ENCODE measurements around the gene IL21R.

IL21R gene

GRCh38 chr16:27463741-27464591 lies 62.0 kb downstream of the IL21R start:
- no peak for DNase-seq (ENCODE audit: low read depth)

- no peak for DNase-seq (ENCODE audit: low read depth)
Observed at GRCh38 chr16:27464626-27465482, 62.9 kb downstream of the IL21R start.

GRCh38 chr16:27465483-27465879 lies 63.5 kb downstream of the IL21R start:
- no peak for DNase-seq (ENCODE audit: low read depth)

GRCh38 chr16:27468941-27469531 lies 67.1 kb downstream of the IL21R start:
- DNase-seq (ENCODE audit: low read depth): no peak

GRCh38 chr16:27470567-27471431 lies 68.8 kb downstream of the IL21R start:
- DNase-seq (ENCODE audit: low read depth): no peak

- no peak for DNase-seq (ENCODE audit: low read depth)
Observed at GRCh38 chr16:27471661-27472060, 69.7 kb downstream of the IL21R start.

GRCh38 chr16:27472091-27473020 lies 70.4 kb downstream of the IL21R start:
- no peak for DNase-seq (ENCODE audit: low read depth)

- DNase-seq (ENCODE audit: low read depth): no peak
Observed at GRCh38 chr16:27473101-27473900, 71.3 kb downstream of the IL21R start.

GRCh38 chr16:27474041-27474440 lies 72.1 kb downstream of the IL21R start:
- DNase-seq (ENCODE audit: low read depth): no peak

GRCh38 chr16:27474921-27475320 lies 72.9 kb downstream of the IL21R start:
- DNase-seq (ENCODE audit: low read depth): no peak

- no peak for DNase-seq (ENCODE audit: low read depth)
Observed at GRCh38 chr16:27475561-27475960, 73.6 kb downstream of the IL21R start.

GRCh38 chr16:27476240-27476639 lies 74.3 kb downstream of the IL21R start:
- no peak for DNase-seq (ENCODE audit: low read depth)

- no peak for DNase-seq (ENCODE audit: low read depth)
Observed at GRCh38 chr16:27480761-27481160, 78.8 kb downstream of the IL21R start.

GRCh38 chr16:27481282-27481934 lies 79.4 kb downstream of the IL21R start:
- no peak for DNase-seq (ENCODE audit: low read depth)

GRCh38 chr16:27482397-27483087 lies 80.6 kb downstream of the IL21R start:
- DNase-seq (ENCODE audit: low read depth): no peak

GRCh38 chr16:27483088-27483437 lies 81.1 kb downstream of the IL21R start:
- DNase-seq (ENCODE audit: low read depth): no peak

- no peak for DNase-seq (ENCODE audit: low read depth)
Observed at GRCh38 chr16:27483624-27484023, 81.7 kb downstream of the IL21R start.

GRCh38 chr16:27485126-27485525 lies 83.2 kb downstream of the IL21R start:
- DNase-seq (ENCODE audit: low read depth): no peak

- no peak for DNase-seq (ENCODE audit: low read depth)
Observed at GRCh38 chr16:27485811-27486210, 83.8 kb downstream of the IL21R start.
